Neural crest cell (in vitro differentiated cells): ENCODE data around the gene CD300A. TPM values are rescaled to one million over a fixed set of nuclear protein-coding genes. Genes with fewer than 3 reads are reported as not detected.
"Not testable (repeated sequence)": the region's sequence is repeated elsewhere in the genome, so short reads cannot be mapped to it uniquely, and the experiment has no call there.

Experiments used
- DNase-seq: peaks from one replicate; pipeline ENCODE4 v3.0.0; 2021; ENCODE audit warnings: low read depth, mixed read lengths, low spot score
- H3K27ac Mint-ChIP-seq: one replicate; pipeline ENCODE4 v1.8.0; 2021; ENCODE audit warnings: mild to moderate bottlenecking, mixed read lengths; ENCODE audit not compliant: unreplicated experiment
- H3K27me3 Mint-ChIP-seq: 2 replicates; pipeline ENCODE4 v1.8.0; 2021; ENCODE audit warnings: low read depth, mild to moderate bottlenecking, mixed read lengths
- H3K36me3 Mint-ChIP-seq: 2 replicates; pipeline ENCODE4 v1.8.0; 2021; ENCODE audit warnings: low read depth, mild to moderate bottlenecking, mixed read lengths
- H3K4me1 Mint-ChIP-seq: 2 replicates; pipeline ENCODE4 v1.8.0; 2021; ENCODE audit warnings: mixed read lengths
- H3K4me3 Mint-ChIP-seq: one replicate; pipeline ENCODE4 v1.8.0; 2021; ENCODE audit warnings: mild to moderate bottlenecking, mixed read lengths
- H3K9me3 Mint-ChIP-seq: 2 replicates; pipeline ENCODE4 v1.8.0; 2021; ENCODE audit warnings: mixed read lengths
- total RNA-seq: library from RNA; stranded (reverse); gene quantifications from 2 replicates; pipeline ENCODE4 v1.2.1, GENCODE V29; 2021
- TF ChIP-seq, protein P1 (sequence below): fragments of 200-600 bp; sonication (generic); conservative IDR thresholded peaks from 2 replicates; pipeline ENCODE4 v1.5.0; 2021; ENCODE audit warnings: antibody characterized with exemption, mild to moderate bottlenecking

The CD300A gene
- total RNA-seq, 1 donor from 2014 or later, result not detected

GRCh38 chr17:74485841-74486240 lies 19.4 kb downstream of the CD300A start:
- H3K27me3 Mint-ChIP-seq, result peaks cover 26% of the 10 kb centered on the region
- DNase-seq, result no peak
- H3K4me1 Mint-ChIP-seq, result no peaks in the 10 kb centered on the region
- TF ChIP-seq, protein P1, sequence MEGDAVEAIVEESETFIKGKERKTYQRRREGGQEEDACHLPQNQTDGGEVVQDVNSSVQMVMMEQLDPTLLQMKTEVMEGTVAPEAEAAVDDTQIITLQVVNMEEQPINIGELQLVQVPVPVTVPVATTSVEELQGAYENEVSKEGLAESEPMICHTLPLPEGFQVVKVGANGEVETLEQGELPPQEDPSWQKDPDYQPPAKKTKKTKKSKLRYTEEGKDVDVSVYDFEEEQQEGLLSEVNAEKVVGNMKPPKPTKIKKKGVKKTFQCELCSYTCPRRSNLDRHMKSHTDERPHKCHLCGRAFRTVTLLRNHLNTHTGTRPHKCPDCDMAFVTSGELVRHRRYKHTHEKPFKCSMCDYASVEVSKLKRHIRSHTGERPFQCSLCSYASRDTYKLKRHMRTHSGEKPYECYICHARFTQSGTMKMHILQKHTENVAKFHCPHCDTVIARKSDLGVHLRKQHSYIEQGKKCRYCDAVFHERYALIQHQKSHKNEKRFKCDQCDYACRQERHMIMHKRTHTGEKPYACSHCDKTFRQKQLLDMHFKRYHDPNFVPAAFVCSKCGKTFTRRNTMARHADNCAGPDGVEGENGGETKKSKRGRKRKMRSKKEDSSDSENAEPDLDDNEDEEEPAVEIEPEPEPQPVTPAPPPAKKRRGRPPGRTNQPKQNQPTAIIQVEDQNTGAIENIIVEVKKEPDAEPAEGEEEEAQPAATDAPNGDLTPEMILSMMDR, result no peak
- H3K9me3 Mint-ChIP-seq, result peaks cover 5% of the 10 kb centered on the region
- H3K27ac Mint-ChIP-seq, result no peak overlapping the region
- H3K4me3 Mint-ChIP-seq, result no peak overlapping the region
- no peaks in the 10 kb centered on the region for H3K36me3 Mint-ChIP-seq

DNA sequence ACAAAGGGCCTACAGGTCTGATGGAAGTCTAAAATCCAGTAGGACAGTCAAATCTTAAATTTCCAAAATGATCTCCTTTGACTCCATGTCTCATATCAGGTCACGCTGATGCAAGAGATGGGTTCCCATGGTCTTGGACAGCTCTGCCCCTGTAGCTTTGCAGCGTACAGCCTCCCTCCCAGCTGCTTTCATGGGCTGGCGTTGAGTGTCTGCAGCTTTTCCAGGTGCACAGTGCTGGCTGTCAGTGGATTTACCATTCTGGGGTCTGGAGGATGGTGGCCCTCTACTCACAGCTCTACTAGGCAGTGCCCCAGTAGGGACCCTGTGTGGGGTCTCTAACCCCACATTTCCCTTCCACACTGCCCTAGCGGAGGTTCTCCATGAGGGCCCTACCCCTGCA lies 21.8 kb downstream of the CD300A start:
- not testable (repeated sequence) for H3K36me3 Mint-ChIP-seq, H3K4me3 Mint-ChIP-seq, H3K9me3 Mint-ChIP-seq, H3K4me1 Mint-ChIP-seq, H3K27ac Mint-ChIP-seq, DNase-seq
- H3K27me3 Mint-ChIP-seq, result peaks cover 20% of the 10 kb centered on the region

DNA sequence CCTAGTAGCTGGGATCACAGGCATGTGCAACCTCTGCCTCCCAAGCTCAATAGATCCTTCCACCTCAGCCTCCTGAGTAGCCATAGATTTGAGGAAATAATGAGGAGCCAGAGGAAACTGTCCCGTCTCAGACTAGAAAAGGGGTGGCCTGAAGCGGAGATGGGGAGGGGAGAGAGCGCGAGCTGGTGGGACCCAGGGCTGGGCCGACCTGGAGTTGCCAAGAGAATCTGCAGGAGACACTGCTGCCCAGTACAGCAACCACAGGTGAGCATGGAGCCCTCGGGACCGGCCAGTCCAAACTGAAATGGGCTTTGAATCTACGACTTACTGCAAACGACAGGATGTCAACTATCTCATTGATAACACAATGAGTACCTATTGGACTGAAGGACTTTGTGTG lies 24.3 kb downstream of the CD300A start:
- no peaks in the 10 kb centered on the region for H3K36me3 Mint-ChIP-seq
- H3K4me1 Mint-ChIP-seq, result peaks cover 10% of the 10 kb centered on the region
- H3K27me3 Mint-ChIP-seq, result peaks cover 23% of the 10 kb centered on the region
- no peak overlapping the region for H3K4me3 Mint-ChIP-seq
- TF ChIP-seq, protein P1, result no peak
- peaks cover 5% of the 10 kb centered on the region for H3K9me3 Mint-ChIP-seq
- no peak for DNase-seq
- H3K27ac Mint-ChIP-seq, result no peak overlapping the region

- Mint-ChIP-seq H3K9me3 (peaks cover 5% of the 10 kb centered on the region), H3K4me1 (peaks cover 10% of the 10 kb centered on the region), H3K36me3 (no peaks in the 10 kb centered on the region), H3K27ac (no peak overlapping the region), H3K27me3 (peaks cover 23% of the 10 kb centered on the region), H3K4me3 (no peak overlapping the region)
- no peak for DNase-seq
- TF ChIP-seq, protein P1, result no peak
Measured at GRCh38 chr17:74491626-74492025, 25.2 kb downstream of the CD300A start.

DNA sequence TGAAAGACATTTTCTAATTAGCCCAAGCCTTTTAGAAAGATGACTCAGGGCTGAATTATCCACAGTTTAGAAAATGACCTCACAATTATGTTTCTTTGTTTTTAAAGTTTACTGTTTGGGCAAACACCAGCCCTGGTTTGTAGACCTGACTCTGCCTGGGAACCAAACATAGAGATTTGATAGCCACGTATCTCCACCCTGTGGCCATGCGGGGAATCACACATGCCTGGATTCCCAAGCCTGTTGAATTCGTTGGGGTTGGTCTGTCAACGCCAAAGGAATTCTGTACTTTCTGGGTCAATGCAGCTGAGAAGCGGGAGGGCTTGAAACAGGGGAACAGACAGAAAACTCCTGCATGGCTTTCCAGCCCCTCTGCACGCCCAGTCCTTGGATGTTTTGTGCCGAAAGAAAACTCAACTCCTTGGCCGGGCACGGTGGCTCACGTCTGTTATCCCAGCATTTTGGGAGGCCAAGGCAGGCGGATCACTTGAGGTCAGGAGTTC lies 26.9 kb downstream of the CD300A start:
- peak; percentile 78 for DNase-seq
- TF ChIP-seq, protein P1, result peak; percentile 86
- peaks cover 10% of the 10 kb centered on the region for H3K4me1 Mint-ChIP-seq
- H3K36me3 Mint-ChIP-seq, result no peaks in the 10 kb centered on the region
- H3K4me3 Mint-ChIP-seq, result no peak overlapping the region
- H3K27me3 Mint-ChIP-seq, result peaks cover 17% of the 10 kb centered on the region
- H3K27ac Mint-ChIP-seq, result no peak overlapping the region
- peaks cover 2% of the 10 kb centered on the region for H3K9me3 Mint-ChIP-seq

DNA sequence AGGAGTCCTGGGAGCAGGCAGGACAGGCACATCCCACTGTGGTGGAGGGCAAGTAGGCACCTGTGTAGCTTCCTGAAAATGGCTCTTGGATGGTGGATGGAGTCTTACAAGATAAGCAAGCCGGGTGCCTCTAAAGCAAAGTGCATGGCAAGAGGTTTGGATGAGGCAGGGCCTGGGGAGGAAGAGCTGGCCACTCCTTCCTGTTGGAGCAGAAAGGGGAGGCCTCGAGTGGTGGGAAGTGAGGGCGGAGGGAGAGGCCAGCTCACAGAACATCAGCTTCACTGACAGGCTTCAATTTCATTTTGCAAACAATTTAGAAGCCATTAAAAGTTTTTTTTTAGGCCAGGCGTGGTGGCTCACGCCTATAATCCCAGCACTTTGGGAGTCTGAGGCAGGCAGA lies 31.0 kb downstream of the CD300A start:
- no peak overlapping the region for H3K27ac Mint-ChIP-seq
- no peak for DNase-seq
- H3K4me3 Mint-ChIP-seq, result no peak overlapping the region
- H3K9me3 Mint-ChIP-seq, result no peaks in the 10 kb centered on the region
- H3K27me3 Mint-ChIP-seq, result peaks cover 17% of the 10 kb centered on the region
- H3K36me3 Mint-ChIP-seq, result no peaks in the 10 kb centered on the region
- peaks cover 10% of the 10 kb centered on the region for H3K4me1 Mint-ChIP-seq
- TF ChIP-seq, protein P1, result no peak
